H9 (cell line): ENCODE measurements around the gene NUP205. TPM values are rescaled to one million over a fixed set of nuclear protein-coding genes. Genes with fewer than 3 reads are reported as not detected.
"Not testable (repeated sequence)": the region's sequence is repeated elsewhere in the genome, so short reads cannot be mapped to it uniquely, and the experiment has no call there.

Experiments used
- DNase-seq: peaks from one replicate; pipeline ENCODE4 v3.0.0-alpha.2; 2017
- H2AFZ ChIP-seq: one replicate; pipeline ENCODE4 v1.6.1; 2013; ENCODE audit warnings: mild to moderate bottlenecking, low read length, control low read depth, moderate library complexity
- H2AK5ac ChIP-seq: 2 replicates; pipeline ENCODE4 v1.6.1; 2013; ENCODE audit warnings: low read length, control low read depth, mixed read lengths; ENCODE audit not compliant: insufficient read length
- H2BK120ac ChIP-seq: one replicate; pipeline ENCODE4 v1.6.1; 2013; ENCODE audit warnings: low read depth, mild to moderate bottlenecking, low read length, control low read depth, inconsistent platforms; ENCODE audit not compliant: poor library complexity, severe bottlenecking
- H2BK12ac ChIP-seq: 2 replicates; pipeline ENCODE4 v1.6.1; 2013; ENCODE audit warnings: low read length, control low read depth, mixed read lengths, low read depth; ENCODE audit not compliant: insufficient read length
- H2BK15ac ChIP-seq: 2 replicates; pipeline ENCODE4 v1.6.1; 2013; ENCODE audit warnings: low read depth, low read length, control low read depth
- H2BK20ac ChIP-seq: one replicate; pipeline ENCODE4 v1.6.1; 2013; ENCODE audit warnings: low read depth, mild to moderate bottlenecking, low read length, control low read depth, inconsistent platforms; ENCODE audit not compliant: poor library complexity, severe bottlenecking
- H2BK5ac ChIP-seq: 2 replicates; pipeline ENCODE4 v1.6.1; 2013; ENCODE audit warnings: low read length, control low read depth, mixed read lengths; ENCODE audit not compliant: insufficient read length
- H3K14ac ChIP-seq: 2 replicates; pipeline ENCODE4 v1.6.1; 2013; ENCODE audit warnings: low read length, control low read depth; ENCODE audit not compliant: insufficient read depth
- H3K18ac ChIP-seq: 2 replicates; pipeline ENCODE4 v1.6.1; 2013; ENCODE audit warnings: low read depth, mild to moderate bottlenecking, mixed read lengths, low read length, control low read depth; ENCODE audit not compliant: insufficient read length
- H3K23ac ChIP-seq: 2 replicates; pipeline ENCODE4 v1.6.1; 2013; ENCODE audit warnings: low read length, control low read depth, mixed read lengths, low read depth; ENCODE audit not compliant: insufficient read length
- H3K23me2 ChIP-seq: 2 replicates; pipeline ENCODE4 v1.6.1; 2013; ENCODE audit warnings: low read depth, mild to moderate bottlenecking, mixed read lengths, low read length, control low read depth; ENCODE audit not compliant: insufficient read length, poor library complexity, severe bottlenecking
- H3K27ac ChIP-seq: 2 replicates; pipeline ENCODE4 v1.5.1; 2013; ENCODE audit warnings: low read length, control low read depth, mixed read lengths, low read depth; ENCODE audit not compliant: insufficient read length
- H3K27me3 ChIP-seq: 2 replicates; pipeline ENCODE4 v1.6.1; 2013; ENCODE audit warnings: low read length, control low read depth, inconsistent platforms; ENCODE audit not compliant: insufficient read depth
- H3K4ac ChIP-seq: 2 replicates; pipeline ENCODE4 v1.6.1; 2013; ENCODE audit warnings: low read depth, mild to moderate bottlenecking, control low read depth, inconsistent platforms, low read length, moderate library complexity
- H3K4me1 ChIP-seq: 2 replicates; pipeline ENCODE4 v1.6.1; 2013; ENCODE audit warnings: low read length, control low read depth, inconsistent platforms; ENCODE audit not compliant: insufficient read depth
- H3K4me2 ChIP-seq: 2 replicates; pipeline ENCODE4 v1.6.1; 2013; ENCODE audit warnings: low read length, control low read depth, mixed read lengths; ENCODE audit not compliant: insufficient read length, insufficient read depth
- H3K56ac ChIP-seq: 2 replicates; pipeline ENCODE4 v1.6.1; 2013; ENCODE audit warnings: low read depth, mild to moderate bottlenecking, mixed read lengths, low read length, control low read depth; ENCODE audit not compliant: insufficient read length
- H3K79me1 ChIP-seq: 2 replicates; pipeline ENCODE4 v1.6.1; 2013; ENCODE audit warnings: low read depth, mild to moderate bottlenecking, moderate library complexity, low read length, control low read depth, inconsistent platforms; ENCODE audit not compliant: insufficient read depth, poor library complexity, severe bottlenecking
- H3K79me2 ChIP-seq: 2 replicates; pipeline ENCODE4 v1.6.1; 2013; ENCODE audit warnings: low read length, control low read depth, inconsistent platforms; ENCODE audit not compliant: insufficient read depth
- H3K9ac ChIP-seq: 2 replicates; pipeline ENCODE4 v1.6.1; 2013; ENCODE audit warnings: low read length, control low read depth, mixed read lengths; ENCODE audit not compliant: insufficient read length; ENCODE audit errors: extremely low read depth
- H3K9me3 ChIP-seq: one replicate; pipeline ENCODE4 v1.6.1; 2013; ENCODE audit warnings: low read depth, low read length, inconsistent platforms; ENCODE audit not compliant: control insufficient read depth
- H3T11ph ChIP-seq: one replicate; pipeline ENCODE4 v1.6.1; 2013; ENCODE audit warnings: mild to moderate bottlenecking, low read length, control low read depth, inconsistent platforms
- H4K20me1 ChIP-seq: one replicate; pipeline ENCODE4 v1.6.1; 2013; ENCODE audit not compliant: control insufficient read depth, insufficient read length, insufficient read depth
- H4K5ac ChIP-seq: 2 replicates; pipeline ENCODE4 v1.6.1; 2013; ENCODE audit warnings: low read depth, mild to moderate bottlenecking, mixed read lengths, low read length, control low read depth; ENCODE audit not compliant: insufficient read length
- H4K8ac ChIP-seq: replicated peaks from 2 replicates; pipeline ENCODE4 v1.6.1; 2013; ENCODE audit warnings: low read length, control low read depth, mixed read lengths, low read depth; ENCODE audit not compliant: insufficient read length
- H4K91ac ChIP-seq: 2 replicates; pipeline ENCODE4 v1.6.1; 2013; ENCODE audit warnings: low read depth, mild to moderate bottlenecking, moderate library complexity, mixed read lengths, low read length, control low read depth; ENCODE audit not compliant: insufficient read length
- H3K27ac Mint-ChIP-seq, 3 experiments: 2 replicates in 2 of 3; 3 replicates in 1 of 3; pipeline ENCODE4 v1.8.0; 2020 to 2021; ENCODE audit warnings: mixed read lengths in 3 of 3, mild to moderate bottlenecking in 1 of 3, moderate library complexity in 1 of 3
- H3K27me3 Mint-ChIP-seq: 2 replicates; pipeline ENCODE4 v1.8.0; 2021; ENCODE audit warnings: low read depth, mild to moderate bottlenecking, moderate library complexity, mixed read lengths
- H3K36me3 Mint-ChIP-seq, 3 experiments: 2 replicates in 2 of 3; 3 replicates in 1 of 3; pipeline ENCODE4 v1.8.0; 2020 to 2021; ENCODE audit warnings: low read depth in 3 of 3, mixed read lengths in 3 of 3; ENCODE audit not compliant: insufficient read depth in 1 of 3
- H3K4me1 Mint-ChIP-seq, 2 experiments: 2 replicates each; pipeline ENCODE4 v1.8.0; 2020; ENCODE audit warnings: mixed read lengths in 2 of 2
- H3K4me3 Mint-ChIP-seq, 2 experiments: 2 replicates in 1 of 2; 3 replicates in 1 of 2; pipeline ENCODE4 v1.8.0; 2020 to 2021; ENCODE audit warnings: mild to moderate bottlenecking in 2 of 2, mixed read lengths in 2 of 2, moderate library complexity in 1 of 2
- H3K9me3 Mint-ChIP-seq, 2 experiments: 2 replicates in 1 of 2; 3 replicates in 1 of 2; pipeline ENCODE4 v1.8.0; 2020; ENCODE audit warnings: mild to moderate bottlenecking in 2 of 2, mixed read lengths in 2 of 2, moderate library complexity in 1 of 2
- CTCF ChIP-seq: fragments of 200-600 bp; sonication (generic); conservative IDR thresholded peaks from 3 replicates; pipeline ENCODE4 v1.8.0; 2021; ENCODE audit warnings: antibody characterized with exemption, mild to moderate bottlenecking
- WGBS: extraction: QIAGEN DNeasy Blood & Tissue Kit; methylation state at CpG from one replicate; pipeline ENCODE4 v1.1.7; 2013; ENCODE audit warnings: missing lambda C conversion rate, low lambda C conversion rate, mixed read lengths; ENCODE audit not compliant: insufficient read length; ENCODE audit errors: extremely low coverage; 5-methylcytosine and 5-hydroxymethylcytosine counted together
- total RNA-seq: library from RNA; stranded (reverse); gene quantifications from 2 replicates; pipeline ENCODE4 v1.2.1, GENCODE V29; 2021

The NUP205 gene
- total RNA-seq, 1 experiment from 2014 or later: 158 TPM

- Histone ChIP-seq H4K5ac (no peak overlapping the region), H3K9ac (no peak overlapping the region), H3K79me1 (peaks cover 7% of the 10 kb centered on the region), H3K9me3 (no peaks in the 10 kb centered on the region), H2BK12ac (no peak overlapping the region), H3K27ac (no peak overlapping the region), H3K4me1 (no peaks in the 10 kb centered on the region), H3K56ac (no peak overlapping the region), H3K79me2 (peaks cover 7% of the 10 kb centered on the region; the same call in 1 of the 2 replicates), H3K18ac (no peak overlapping the region), H3K23ac (no peak overlapping the region), H4K8ac (no peak overlapping the region), H2BK120ac (no peak overlapping the region), H2AFZ (no peak overlapping the region), H4K20me1 (no peaks in the 10 kb centered on the region), H2BK20ac (no peak overlapping the region), H2BK15ac (no peak overlapping the region), H3K4me2 (no peak overlapping the region), H4K91ac (no peak overlapping the region), H3T11ph (no peak overlapping the region), H3K4ac (no peak overlapping the region), H3K23me2 (peaks cover 3% of the 10 kb centered on the region), H2AK5ac (no peak overlapping the region), H3K14ac (no peak overlapping the region), H2BK5ac (no peak overlapping the region), H3K27me3 (no peaks in the 10 kb centered on the region)
- DNase-seq: no peak
- Mint-ChIP-seq H3K9me3 (peaks cover 0 to 7% of the 10 kb centered on the region in 2 experiments; a peak in 2 of 5 replicates), H3K27me3 (no peaks in the 10 kb centered on the region), H3K27ac (0 out of 7 replicates have a peak overlapping the region, but pooled peaks of 1 of the 3 experiments have one; percentile 28), H3K36me3 (peaks cover 16 to 23% (median 18%) of the 10 kb centered on the region in 3 experiments), H3K4me3 (no peak overlapping the region), H3K4me1 (peaks cover 11 to 16% of the 10 kb centered on the region in 2 experiments)
- TF ChIP-seq CTCF: no peak
- WGBS: no CpG with 5 or more reads among the region's 6 CpGs
These were observed 109.1 kb downstream of the NUP205 start for GRCh38 chr7:135666846-135667245.

GRCh38 chr7:135667626-135668025, 109.9 kb downstream of the NUP205 start:
- H2BK12ac ChIP-seq, H3K9ac ChIP-seq, H3K27me3 Mint-ChIP-seq, H3K18ac ChIP-seq, H3K27me3 ChIP-seq, H3K4me3 Mint-ChIP-seq, H3K23me2 ChIP-seq, H3K79me1 ChIP-seq, H3K14ac ChIP-seq, H3K9me3 ChIP-seq, DNase-seq, H4K5ac ChIP-seq, H2AK5ac ChIP-seq, H2BK15ac ChIP-seq, H3K4ac ChIP-seq, H3K79me2 ChIP-seq, H4K8ac ChIP-seq, H4K91ac ChIP-seq, H2BK5ac ChIP-seq, H3K9me3 Mint-ChIP-seq, H3K4me1 ChIP-seq, H3K56ac ChIP-seq, H3T11ph ChIP-seq, H3K4me2 ChIP-seq, H3K27ac ChIP-seq, H3K27ac Mint-ChIP-seq, H4K20me1 ChIP-seq, H3K23ac ChIP-seq, H2BK120ac ChIP-seq, H2AFZ ChIP-seq, H2BK20ac ChIP-seq: not testable (repeated sequence)
- no CpG with 5 or more reads among the region's 1 CpG for WGBS
- Mint-ChIP-seq H3K4me1 (peaks cover 11 to 14% of the 10 kb centered on the region in 2 experiments), H3K36me3 (peaks cover 16 to 23% (median 18%) of the 10 kb centered on the region in 3 experiments)
